Muscle of arm (tissue), 12 donors: ENCODE data around the gene USP8. TPM values are rescaled to one million over a fixed set of nuclear protein-coding genes. Genes with fewer than 3 reads are reported as not detected.
"Not testable (repeated sequence)": the region's sequence is repeated elsewhere in the genome, so short reads cannot be mapped to it uniquely, and the experiment has no call there.

Source experiments
- DNase-seq: peaks from one replicate; pipeline ENCODE4 v3.0.0-alpha.2; 2013
- polyA plus RNA-seq, 12 donors: library from polyadenylated mRNA; unstranded; fragments of 120-200 nt; gene quantifications; one replicate each; pipeline ENCODE4 v1.2.1, GENCODE V29; 2013; ENCODE audit not compliant: insufficient read length in 12 of 12

USP8 gene
- polyA plus RNA-seq, 12 donors = 26.9 to 125 (median 34.0) TPM

- no peak for DNase-seq
Observed at GRCh38 chr15:50435772-50436171, 11.6 kb downstream of the USP8 start.

- no peak for DNase-seq
Observed at GRCh38 chr15:50438251-50438650, 14.0 kb downstream of the USP8 start.

GRCh38 chr15:50440932-50441331 is 16.7 kb downstream of the USP8 start:
- no peak for DNase-seq

- peak; percentile 29 for DNase-seq
Observed at GRCh38 chr15:50452927-50453326, 28.7 kb downstream of the USP8 start.

GRCh38 chr15:50458348-50459112 is 34.3 kb downstream of the USP8 start:
- peak; percentile 59 for DNase-seq

- DNase-seq = peak; percentile 22
Observed at GRCh38 chr15:50463423-50464358, 39.5 kb downstream of the USP8 start.

GRCh38 chr15:50471072-50471471 is 46.9 kb downstream of the USP8 start:
- DNase-seq = no peak

- no peak for DNase-seq
Observed at GRCh38 chr15:50476143-50476542, 51.9 kb downstream of the USP8 start.

- DNase-seq = no peak
Observed at GRCh38 chr15:50484781-50485180, 60.6 kb downstream of the USP8 start.

- DNase-seq = no peak
Observed at GRCh38 chr15:50485389-50485788, 61.2 kb downstream of the USP8 start.

- no peak for DNase-seq
Observed at GRCh38 chr15:50487287-50487686, 63.1 kb downstream of the USP8 start.

- DNase-seq = no peak
Observed at GRCh38 chr15:50493625-50494024, 69.4 kb downstream of the USP8 start.

GRCh38 chr15:50494547-50494946 is 70.3 kb downstream of the USP8 start:
- DNase-seq = not testable (repeated sequence)

- DNase-seq = no peak
Observed at GRCh38 chr15:50496692-50497091, 72.5 kb downstream of the USP8 start.

- no peak for DNase-seq
Observed at GRCh38 chr15:50500352-50500751, 76.1 kb downstream of the USP8 start.

- DNase-seq = no peak
Observed at GRCh38 chr15:50501815-50502214, 77.6 kb downstream of the USP8 start.

- no peak for DNase-seq
Observed at GRCh38 chr15:50503144-50503543, 78.9 kb downstream of the USP8 start.

GRCh38 chr15:50505656-50506055 is 81.5 kb downstream of the USP8 start:
- DNase-seq = not testable (repeated sequence)

GRCh38 chr15:50506121-50506520 is 81.9 kb downstream of the USP8 start:
- no peak for DNase-seq

- DNase-seq = no peak
Observed at GRCh38 chr15:50513001-50513400, 88.8 kb downstream of the USP8 start.

- no peak for DNase-seq
Observed at GRCh38 chr15:50519740-50520425, 95.7 kb downstream of the USP8 start.

GRCh38 chr15:50523851-50524251 is 99.6 kb downstream of the USP8 start:
- peak; percentile 45 for DNase-seq
